IPS DF 6.9 (cell line): ENCODE measurements around the gene FHL2.

Source experiments
- DNase-seq: peaks from one replicate; pipeline ENCODE4 v3.0.0-alpha.2; 2013; ENCODE audit warnings: low read depth, low spot score
- H3K27ac ChIP-seq: one replicate; pipeline ENCODE4 v1.5.1; 2013; ENCODE audit warnings: low read length, control low read depth
- H3K27me3 ChIP-seq: 2 replicates; pipeline ENCODE4 v1.6.1; 2013; ENCODE audit warnings: mild to moderate bottlenecking, low read length; ENCODE audit not compliant: control insufficient read depth, insufficient read depth
- H3K36me3 ChIP-seq: 2 replicates; pipeline ENCODE4 v1.6.1; 2013; ENCODE audit warnings: low read length; ENCODE audit not compliant: control insufficient read depth, insufficient read depth
- H3K4me1 ChIP-seq: 2 replicates; pipeline ENCODE4 v1.6.1; 2013; ENCODE audit warnings: low read length; ENCODE audit not compliant: control insufficient read depth, insufficient read depth
- H3K4me3 ChIP-seq: 2 replicates; pipeline ENCODE4 v1.5.1; 2013; ENCODE audit warnings: mild to moderate bottlenecking, low read length
- H3K9me3 ChIP-seq: 2 replicates; pipeline ENCODE4 v1.6.1; 2013; ENCODE audit warnings: low read length, inconsistent platforms; ENCODE audit not compliant: control insufficient read depth, insufficient read depth
- WGBS: extraction: QIAGEN DNeasy Blood & Tissue Kit; methylation state at CpG from one replicate; pipeline ENCODE4 v1.1.7; 2013; ENCODE audit warnings: mixed read lengths, missing lambda C conversion rate; ENCODE audit not compliant: insufficient read length, insufficient coverage; 5-methylcytosine and 5-hydroxymethylcytosine counted together

Gene FHL2

GRCh38 chr2:105344704-105345345 lies 54.0 kb downstream of the FHL2 start:
- no peak for DNase-seq
- Histone ChIP-seq H3K9me3 (no peaks in the 10 kb centered on the region), H3K4me1 (no peaks in the 10 kb centered on the region), H3K4me3 (no peak overlapping the region), H3K36me3 (peaks cover 8% of the 10 kb centered on the region; the same call in 1 of the 2 replicates), H3K27ac (no peak overlapping the region), H3K27me3 (no peaks in the 10 kb centered on the region)
- WGBS, result no CpG with 5 or more reads among the region's 4 CpGs

GRCh38 chr2:105339414-105339813 lies 59.4 kb downstream of the FHL2 start:
- H3K27ac ChIP-seq, result no peak overlapping the region
- DNase-seq, result no peak
- H3K27me3 ChIP-seq, result no peaks in the 10 kb centered on the region
- no CpG with 5 or more reads among the region's 4 CpGs for WGBS
- no peak overlapping the region for H3K4me3 ChIP-seq
- peaks cover 6% of the 10 kb centered on the region; the same call in 1 of the 2 replicates for H3K36me3 ChIP-seq
- H3K9me3 ChIP-seq, result no peaks in the 10 kb centered on the region
- H3K4me1 ChIP-seq, result no peaks in the 10 kb centered on the region

GRCh38 chr2:105338020-105338385 lies 60.8 kb downstream of the FHL2 start:
- DNase-seq, result no peak
- Histone ChIP-seq H3K9me3 (no peaks in the 10 kb centered on the region), H3K36me3 (peaks cover 4% of the 10 kb centered on the region; the same call in 1 of the 2 replicates), H3K27me3 (no peaks in the 10 kb centered on the region), H3K4me1 (no peaks in the 10 kb centered on the region), H3K4me3 (peak overlapping the region; percentile 87; the same call in 1 of the 2 replicates), H3K27ac (no peak overlapping the region)
- WGBS, result 100% methylated on average over 1 of the region's 5 CpGs

GRCh38 chr2:105337122-105338019 lies 61.5 kb downstream of the FHL2 start, which contains the start of gene C2orf49:
C2orf49 (plus strand) TSS chr2:105337540; CDS start chr2:105337588, 48 bp downstream.
- no peak within 1 kb of the TSS for H3K27ac ChIP-seq
- H3K4me1 ChIP-seq, result no peaks in the 10 kb centered on the region
- H3K9me3 ChIP-seq, result no peaks in the 10 kb centered on the region
- peak within 1 kb of the TSS; percentile 87 for H3K4me3 ChIP-seq
- no CpG with 5 or more reads among the region's 58 CpGs for WGBS
- H3K27me3 ChIP-seq, result no peaks in the 10 kb centered on the region
- DNase-seq, result peak; percentile 68
- peaks cover 2% of the 10 kb centered on the region; the same call in 1 of the 2 replicates for H3K36me3 ChIP-seq

GRCh38 chr2:105336786-105337121 lies 62.1 kb downstream of the FHL2 start:
- Histone ChIP-seq H3K27ac (no peak overlapping the region), H3K9me3 (no peaks in the 10 kb centered on the region), H3K27me3 (no peaks in the 10 kb centered on the region), H3K4me1 (no peaks in the 10 kb centered on the region), H3K4me3 (peak overlapping the region; percentile 87; the same call in 1 of the 2 replicates), H3K36me3 (peaks cover 2% of the 10 kb centered on the region; the same call in 1 of the 2 replicates)
- no CpG with 5 or more reads among the region's 7 CpGs for WGBS
- no peak for DNase-seq

- no peak overlapping the region for H3K4me3 ChIP-seq
- no CpG with 5 or more reads among the region's 2 CpGs for WGBS
- H3K27me3 ChIP-seq, result no peaks in the 10 kb centered on the region
- no peak for DNase-seq
- no peaks in the 10 kb centered on the region for H3K9me3 ChIP-seq
- H3K27ac ChIP-seq, result no peak overlapping the region
- no peaks in the 10 kb centered on the region for H3K4me1 ChIP-seq
- no peaks in the 10 kb centered on the region for H3K36me3 ChIP-seq
Observed at GRCh38 chr2:105335469-105335868, 63.4 kb downstream of the FHL2 start.

GRCh38 chr2:105334211-105334610 lies 64.6 kb downstream of the FHL2 start:
- H3K27ac ChIP-seq, result no peak overlapping the region
- no peaks in the 10 kb centered on the region for H3K4me1 ChIP-seq
- H3K4me3 ChIP-seq, result no peak overlapping the region
- H3K27me3 ChIP-seq, result no peaks in the 10 kb centered on the region
- no peak for DNase-seq
- no CpG with 5 or more reads among the region's 4 CpGs for WGBS
- H3K9me3 ChIP-seq, result no peaks in the 10 kb centered on the region
- no peaks in the 10 kb centered on the region for H3K36me3 ChIP-seq

- Histone ChIP-seq H3K9me3 (no peaks in the 10 kb centered on the region), H3K27ac (no peak overlapping the region), H3K4me1 (no peaks in the 10 kb centered on the region), H3K27me3 (no peaks in the 10 kb centered on the region), H3K36me3 (no peaks in the 10 kb centered on the region), H3K4me3 (no peak overlapping the region)
- WGBS, result no CpG with 5 or more reads among the region's 4 CpGs
- no peak for DNase-seq
Observed at GRCh38 chr2:105330681-105331375, 68.0 kb downstream of the FHL2 start.

- no peaks in the 10 kb centered on the region for H3K9me3 ChIP-seq
- H3K4me1 ChIP-seq, result no peaks in the 10 kb centered on the region; the same call in 1 of the 2 replicates
- peak within 1 kb of the TSS; percentile 55 for H3K4me3 ChIP-seq
- no peak within 1 kb of the TSS for H3K27ac ChIP-seq
- WGBS, result no CpG with 5 or more reads among the region's 101 CpGs
- no peaks in the 10 kb centered on the region for H3K36me3 ChIP-seq
- no peaks in the 10 kb centered on the region for H3K27me3 ChIP-seq
- no peak for DNase-seq
Observed at GRCh38 chr2:105329561-105330495, 69.0 kb downstream of the FHL2 start, which contains the start of gene TGFBRAP1. TGFBRAP1 (minus strand) TSS chr2:105329735; CDS start chr2:105308301, 21,434 bp downstream.
